ENCODE measurements around the gene CEP20. TPM values are rescaled to one million over a fixed set of nuclear protein-coding genes. Genes with fewer than 3 reads are reported as not detected.

CEP20 gene, protein sequence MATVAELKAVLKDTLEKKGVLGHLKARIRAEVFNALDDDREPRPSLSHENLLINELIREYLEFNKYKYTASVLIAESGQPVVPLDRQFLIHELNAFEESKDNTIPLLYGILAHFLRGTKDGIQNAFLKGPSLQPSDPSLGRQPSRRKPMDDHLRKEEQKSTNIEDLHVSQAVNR
- 64.0 and 67.2 TPM in 2 replicates for total RNA-seq

DNA sequence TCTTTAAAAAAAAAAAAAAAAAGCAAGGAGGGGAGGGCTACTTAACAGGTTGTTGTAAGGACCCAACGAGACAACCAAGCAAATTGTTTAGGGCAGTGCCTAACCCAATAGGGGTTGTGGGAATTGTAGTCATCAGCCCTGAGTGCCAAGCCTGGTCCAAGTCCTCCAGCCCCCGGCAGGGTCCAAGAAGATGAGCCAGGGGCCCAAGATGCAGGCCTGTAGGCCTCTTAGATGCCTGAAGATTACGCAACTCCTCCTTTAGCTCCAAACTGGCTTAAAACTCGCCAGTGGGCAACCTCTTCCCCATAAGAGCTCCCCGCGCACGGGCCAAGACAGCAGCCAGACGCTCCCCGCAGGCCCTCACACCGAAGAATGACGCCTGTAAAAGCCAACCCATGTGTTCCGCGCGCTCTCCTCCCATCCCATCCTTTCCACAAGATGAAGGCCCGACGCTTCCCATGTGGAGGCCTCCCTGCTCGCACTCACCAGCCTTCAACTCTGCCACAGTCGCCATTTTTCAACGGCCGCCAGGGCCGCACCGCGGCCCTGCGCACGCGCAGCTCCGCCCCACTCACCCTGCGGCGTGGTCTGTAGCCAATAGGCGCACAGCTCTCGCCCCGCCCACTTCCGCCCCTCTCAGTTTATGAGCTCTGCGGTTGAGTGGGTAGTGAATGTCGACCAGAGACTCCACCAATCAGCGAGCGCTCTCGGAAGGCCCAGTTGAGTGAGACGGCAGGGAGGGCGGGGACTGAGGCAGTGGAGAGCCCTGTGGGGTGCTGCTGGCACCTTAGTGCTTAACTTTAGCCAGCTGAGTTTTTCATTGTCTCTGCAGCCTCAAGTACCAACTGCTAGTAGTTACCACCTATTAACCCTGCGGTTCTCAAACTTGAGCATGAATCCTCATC lies at the start of gene CEP20:
CEP20 (minus strand) TSS at position 532 of the 905 bp plus-strand sequence; CDS start at position 514, 18 bp downstream.

DNA sequence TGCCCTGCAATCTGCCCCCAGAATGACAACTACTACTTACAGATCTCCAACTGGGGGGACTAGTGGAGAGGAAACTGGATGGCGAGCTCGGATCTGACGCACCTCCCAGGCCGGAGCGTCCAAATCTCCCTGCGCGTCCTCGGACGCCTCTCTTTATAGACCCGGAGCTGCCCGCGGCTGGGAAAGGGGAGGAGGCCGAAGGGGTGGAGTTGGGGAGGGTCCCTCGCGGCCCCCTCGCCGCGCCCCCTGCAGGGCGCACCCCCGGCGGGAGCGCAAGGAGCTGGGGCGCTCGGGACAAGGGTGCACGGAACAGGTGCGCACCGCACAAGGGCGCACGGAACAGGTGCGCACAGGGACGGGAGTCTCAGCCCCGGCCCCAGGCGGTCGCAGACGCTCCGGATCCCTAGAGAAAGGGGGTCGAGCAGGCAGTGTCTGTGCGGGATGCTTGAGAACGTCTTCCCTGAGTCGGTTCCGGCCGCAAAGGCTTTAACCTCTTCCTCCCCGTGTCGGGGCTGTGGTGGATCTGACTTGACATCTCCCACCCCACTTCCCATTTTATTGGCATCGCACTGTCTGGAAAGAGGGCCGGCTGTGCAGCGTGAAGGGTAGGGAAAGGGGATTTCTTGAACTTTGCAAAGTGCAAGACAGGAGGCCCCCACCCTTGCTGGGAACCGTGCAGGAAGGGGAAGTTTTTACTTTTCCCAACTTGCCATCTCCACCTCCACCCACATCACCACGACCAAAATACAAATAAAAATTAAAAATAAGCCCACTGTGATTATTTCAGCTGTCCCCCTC lies 31.3 kb downstream of the CEP20 start, which contains the start of gene MYH11:
MYH11 (minus strand) TSS at position 128 of the 798 bp plus-strand sequence. CDS start 18,776 bp downstream, outside the sequence.

Other genes with a start within 250 kb of the CEP20 start
- 8.4 and 10.3 TPM in 2 replicates for gene MARF1, start 245.4 kb downstream of the CEP20 start, total RNA-seq
- gene NDE1, start 238.4 kb downstream of the CEP20 start, total RNA-seq = 77.8 and 79.0 TPM in 2 replicates
- not detected in 2 replicates for gene MYH11, start 31.6 kb downstream of the CEP20 start, total RNA-seq
- gene ABCC1, start 61.0 kb upstream of the CEP20 start, total RNA-seq = 22.5 and 23.9 TPM in 2 replicates

All from myometrial cell (primary cell).